ENCODE data around the gene SLC44A5.
"Not testable (repeated sequence)": the region's sequence is repeated elsewhere in the genome, so short reads cannot be mapped to it uniquely, and the experiment has no call there.

The SLC44A5 gene

DNA sequence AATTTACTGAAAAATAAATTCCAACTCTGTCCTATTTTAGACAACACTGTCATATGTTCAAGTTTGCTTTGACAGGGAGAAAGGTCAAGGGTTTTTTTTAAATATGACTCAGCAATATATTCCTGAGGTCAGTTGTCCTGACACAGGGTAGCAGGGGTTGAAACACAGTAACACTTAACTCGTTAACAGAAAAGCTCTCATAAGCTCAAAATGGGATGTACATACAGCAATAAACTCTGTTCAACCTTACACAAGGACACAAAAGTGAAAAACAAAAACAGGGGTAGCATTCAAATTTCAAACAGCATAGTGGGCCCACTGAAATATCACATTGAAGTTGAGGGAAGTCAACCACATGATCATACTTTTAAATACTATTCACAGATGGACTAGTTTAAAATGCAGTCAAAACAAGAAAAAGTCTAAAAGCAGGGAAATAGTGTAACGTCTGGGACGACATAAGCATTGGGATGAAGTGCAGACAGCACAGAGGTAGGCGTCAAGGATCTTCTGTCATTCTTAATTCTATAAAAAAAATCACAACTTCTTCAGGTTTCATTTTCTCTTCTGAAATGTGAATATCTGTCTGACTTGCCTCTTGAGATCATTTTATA is 89.9 kb downstream of the SLC44A5 start:
- no peak for DNase-seq (ENCODE audit: low spot score)

DNA sequence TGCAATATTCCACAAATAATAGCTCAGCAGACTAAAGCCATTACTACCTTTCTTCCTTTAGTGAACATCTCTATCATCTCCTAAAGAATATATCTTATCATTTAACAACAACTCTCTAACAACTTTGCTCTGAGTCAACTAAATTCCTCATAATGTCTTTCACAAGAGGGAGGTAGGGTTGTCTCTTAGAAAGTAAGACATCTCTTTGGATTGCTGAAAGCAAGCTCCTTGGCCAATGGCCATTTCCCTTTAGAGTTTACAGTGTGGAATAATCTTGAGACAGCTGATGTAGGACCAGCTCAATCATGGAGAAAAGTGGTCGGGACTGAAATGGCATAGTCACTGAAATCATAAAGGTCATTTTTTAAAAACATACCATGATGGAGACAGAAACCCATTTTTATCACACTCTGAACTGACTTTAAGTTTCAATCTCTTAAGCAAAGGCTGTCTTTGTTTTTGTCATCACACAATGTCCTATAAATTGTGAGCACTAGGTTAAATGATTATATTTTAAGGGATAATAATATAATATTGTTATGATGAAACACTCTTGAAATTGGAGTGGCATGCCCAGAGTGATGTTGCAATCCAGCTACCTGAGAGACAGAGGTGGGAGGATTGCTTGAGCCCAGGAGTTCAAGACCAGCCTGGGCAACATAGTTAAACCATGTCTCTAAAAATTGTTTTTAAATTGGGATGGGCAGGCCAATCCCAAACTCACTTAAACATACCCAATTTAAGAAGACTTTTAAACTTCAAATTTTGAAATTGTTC is 91.1 kb downstream of the SLC44A5 start:
- no peak for DNase-seq (ENCODE audit: low spot score)

DNA sequence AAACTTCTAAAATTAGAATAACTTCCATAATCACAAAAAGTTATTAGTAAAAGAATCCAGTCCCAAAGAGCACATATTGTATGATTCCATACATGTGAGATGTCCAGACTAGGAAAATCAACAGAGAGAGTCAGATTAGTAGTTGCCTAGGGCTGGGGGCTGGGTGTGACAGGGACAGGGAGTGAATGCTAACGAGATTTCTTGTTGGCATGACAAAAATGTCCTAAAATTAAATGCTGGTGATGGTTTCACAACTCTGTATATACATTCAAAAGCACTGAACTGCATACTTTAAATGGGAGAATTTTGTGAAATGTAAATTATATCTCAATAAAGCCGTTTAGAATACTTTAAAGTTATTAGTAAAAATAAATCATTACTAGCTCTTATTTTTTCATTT is 92.2 kb downstream of the SLC44A5 start:
- no peak for DNase-seq (ENCODE audit: low spot score)

DNA sequence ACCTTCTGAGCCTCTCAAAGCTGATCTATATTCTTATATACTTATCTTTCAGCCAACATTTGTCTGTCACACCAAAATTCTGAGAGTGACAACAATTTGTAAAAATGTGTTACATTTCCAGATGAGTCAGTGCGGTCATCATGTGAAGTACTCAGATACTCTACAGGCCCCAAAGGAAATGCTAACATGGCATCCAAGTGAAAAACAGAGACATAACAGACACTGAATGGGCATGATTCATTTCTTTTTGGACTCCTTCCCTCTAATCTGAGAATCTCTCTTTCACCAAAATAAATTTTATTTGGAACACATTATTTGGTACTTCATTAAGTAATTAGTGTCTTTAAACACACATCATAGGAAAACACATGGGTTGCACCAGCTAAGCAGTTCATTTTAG is 96.6 kb downstream of the SLC44A5 start:
- DNase-seq (ENCODE audit: low spot score), result no peak

DNA sequence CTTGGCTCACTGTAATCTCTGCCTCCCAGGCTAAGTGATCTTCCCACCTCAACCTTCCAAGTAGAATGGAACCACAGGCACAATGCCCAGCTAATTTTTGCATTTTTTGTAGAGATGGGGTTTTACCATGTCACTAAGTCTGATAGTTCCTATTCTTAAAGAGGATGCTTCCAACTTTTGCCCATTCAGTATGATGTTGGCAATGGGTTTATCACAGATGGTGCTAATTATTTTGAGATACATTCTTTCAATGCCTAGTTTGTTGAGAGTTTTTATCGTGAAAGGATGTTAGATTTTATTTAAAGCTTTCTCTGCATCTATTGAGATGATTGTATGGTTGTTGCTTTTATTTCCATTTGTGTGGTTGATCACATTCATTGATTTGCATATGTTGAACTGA is 103.9 kb downstream of the SLC44A5 start:
- no peak for DNase-seq (ENCODE audit: low spot score)

DNA sequence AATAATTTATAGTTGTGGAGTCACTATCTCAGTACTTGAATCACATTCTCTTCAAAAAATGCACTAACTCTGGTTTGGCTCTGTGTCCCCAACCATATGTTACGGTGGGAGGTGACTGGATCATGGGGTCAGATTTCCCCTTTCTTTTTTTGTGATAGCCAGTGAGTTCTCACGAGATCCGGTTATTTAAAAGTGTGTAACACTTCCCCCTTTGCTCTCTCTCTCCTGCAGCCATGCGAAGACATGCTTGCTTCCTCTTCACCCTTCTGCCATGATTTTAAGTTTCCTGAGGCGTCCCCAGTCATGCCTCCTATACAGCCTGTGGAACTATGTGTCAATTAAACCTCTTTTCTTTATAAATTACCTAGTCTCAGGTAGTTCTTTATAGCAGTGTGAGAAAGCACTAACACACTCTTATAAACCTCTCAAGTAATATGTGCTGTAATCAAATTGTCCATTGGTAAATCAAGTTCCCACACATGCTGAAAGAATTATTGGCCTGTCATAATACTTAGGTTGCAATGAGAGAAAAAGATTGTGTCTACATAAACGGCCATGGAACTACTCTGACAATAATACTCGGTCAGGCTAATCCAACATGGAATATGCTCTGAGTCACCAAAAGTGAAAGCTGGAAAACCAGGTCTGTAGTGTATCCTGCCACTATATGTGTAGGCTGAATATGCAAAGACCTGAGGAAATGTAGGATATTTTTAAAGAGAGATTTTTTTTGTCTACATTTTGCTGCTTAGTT is 107.5 kb downstream of the SLC44A5 start:
- DNase-seq (ENCODE audit: low spot score), result no peak

DNA sequence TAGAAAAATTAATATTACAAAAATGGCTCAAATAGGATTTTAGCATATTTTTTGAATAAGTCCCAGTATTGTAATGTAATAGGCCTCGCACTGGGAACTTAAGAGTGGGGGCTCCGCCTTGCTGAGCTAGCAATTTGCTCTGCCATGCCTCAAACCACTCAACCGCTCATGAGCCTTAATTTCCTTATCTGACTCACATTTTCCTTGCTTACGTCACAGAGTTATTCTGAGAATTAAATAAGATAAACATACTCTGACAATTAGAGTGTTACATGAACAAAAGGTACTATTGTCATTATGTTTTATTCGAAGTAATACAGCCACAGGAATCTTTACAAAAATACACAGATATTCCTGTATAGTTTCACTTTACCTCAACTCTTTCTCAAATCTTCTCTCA is 108.1 kb downstream of the SLC44A5 start:
- no peak for DNase-seq (ENCODE audit: low spot score)

DNA sequence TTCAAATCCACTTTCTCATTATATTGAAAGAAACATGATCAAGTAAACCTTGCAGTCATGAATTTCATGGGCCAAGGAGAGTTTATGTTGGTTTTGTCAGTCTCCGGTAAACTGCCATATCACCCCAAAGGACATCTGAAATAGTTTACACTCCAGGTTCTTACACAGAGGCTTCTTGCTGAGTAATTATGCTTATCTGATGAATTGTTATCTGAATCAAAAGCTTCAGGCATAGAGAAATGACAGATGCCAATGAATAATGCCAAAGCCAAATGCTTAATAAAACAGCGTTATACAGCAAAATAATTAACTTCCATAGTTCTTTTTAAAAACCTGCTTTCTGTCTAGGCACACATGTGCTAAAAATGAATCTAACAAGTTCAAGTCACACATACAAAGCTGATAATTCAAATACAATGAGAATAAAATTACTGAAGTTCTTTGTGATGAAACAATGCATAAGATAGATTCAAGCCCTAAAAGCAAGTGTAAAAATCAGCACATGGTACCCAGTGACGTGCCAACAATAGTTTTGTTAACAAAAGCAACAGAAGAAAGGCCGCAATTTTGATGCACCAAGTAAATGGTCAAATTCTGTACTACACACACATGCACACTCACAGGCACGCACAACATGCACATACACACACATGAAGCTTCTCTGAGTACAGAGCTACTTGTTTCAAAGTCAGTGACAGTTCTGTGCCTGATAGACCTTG is 109.2 kb downstream of the SLC44A5 start:
- DNase-seq (ENCODE audit: low spot score), result no peak

DNA sequence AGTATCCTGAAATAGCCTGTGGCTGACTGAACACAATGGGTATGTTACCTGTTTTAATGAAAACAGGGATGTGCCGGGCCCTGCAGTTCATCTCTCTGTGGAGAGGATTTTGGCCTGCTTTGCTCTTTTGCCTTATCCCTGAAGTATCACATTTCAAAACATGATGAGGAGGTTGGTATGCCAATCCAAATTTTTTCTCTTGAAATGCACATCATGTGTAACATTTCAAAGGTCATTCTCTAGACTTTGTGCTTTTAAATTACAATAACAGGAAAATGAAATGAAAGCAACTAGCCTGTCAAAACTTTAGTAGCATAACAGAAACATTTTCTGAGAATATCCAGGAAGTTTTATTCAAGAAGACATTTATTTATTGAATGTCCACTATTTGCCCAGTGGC is 118.9 kb downstream of the SLC44A5 start:
- DNase-seq (ENCODE audit: low spot score), result no peak

DNA sequence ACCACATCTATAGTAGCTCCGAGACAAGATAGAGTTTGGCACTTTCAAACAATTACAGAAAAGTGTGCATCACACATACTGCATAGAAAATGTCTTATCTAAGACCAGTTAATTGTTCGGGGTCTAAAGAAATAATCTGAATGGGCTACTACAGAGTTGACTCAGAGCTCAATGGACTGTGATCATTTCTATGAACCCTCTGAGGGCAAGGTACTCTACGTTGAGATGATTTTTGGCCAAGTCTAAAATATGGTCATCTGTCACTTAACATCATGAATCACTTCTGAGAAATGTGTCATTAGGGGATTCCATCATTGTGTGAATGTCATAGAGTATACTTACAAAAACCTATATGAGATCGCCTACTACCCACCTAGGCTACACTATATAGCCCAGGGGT is 123.5 kb downstream of the SLC44A5 start:
- no peak for DNase-seq (ENCODE audit: low spot score)

DNA sequence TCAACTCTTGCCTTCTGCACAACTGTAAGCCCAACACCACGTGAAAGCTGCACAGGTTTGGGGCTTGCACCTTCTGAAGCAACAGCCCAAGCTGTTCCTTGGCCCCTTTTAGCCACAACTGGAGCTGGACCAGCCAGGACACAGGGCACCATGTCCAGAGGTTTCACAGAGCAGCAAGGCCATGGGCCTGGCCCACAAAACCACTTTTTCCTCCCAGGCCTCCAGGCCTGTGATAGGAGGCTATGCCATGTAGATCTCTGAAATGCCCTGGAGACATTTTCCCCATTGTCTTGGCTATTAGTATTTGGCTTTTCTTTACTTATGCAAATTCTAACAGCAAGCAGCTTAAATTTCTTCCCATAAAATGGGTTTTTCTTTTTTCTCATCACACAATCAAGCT is 126.1 kb downstream of the SLC44A5 start:
- DNase-seq (ENCODE audit: low spot score), result no peak

DNA sequence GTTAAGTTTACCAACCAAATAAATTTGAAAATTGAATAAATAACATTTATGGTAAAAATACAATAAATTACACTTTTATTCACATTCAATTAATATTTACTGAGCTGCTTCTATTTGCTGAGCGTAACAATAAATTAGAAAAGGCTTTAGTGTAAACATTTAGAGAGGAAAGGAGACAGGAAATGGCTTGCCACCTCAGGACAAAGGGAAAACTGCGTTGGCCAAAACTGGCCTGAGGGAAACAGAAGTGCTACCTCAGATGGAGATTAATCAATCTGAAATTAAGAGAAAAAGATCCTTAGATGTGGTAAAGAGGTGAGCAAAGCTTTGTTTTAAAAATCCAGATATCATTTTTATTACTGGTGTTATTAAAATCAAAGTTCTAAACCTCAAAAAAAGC is 128.0 kb downstream of the SLC44A5 start:
- no peak for DNase-seq (ENCODE audit: low spot score)

DNA sequence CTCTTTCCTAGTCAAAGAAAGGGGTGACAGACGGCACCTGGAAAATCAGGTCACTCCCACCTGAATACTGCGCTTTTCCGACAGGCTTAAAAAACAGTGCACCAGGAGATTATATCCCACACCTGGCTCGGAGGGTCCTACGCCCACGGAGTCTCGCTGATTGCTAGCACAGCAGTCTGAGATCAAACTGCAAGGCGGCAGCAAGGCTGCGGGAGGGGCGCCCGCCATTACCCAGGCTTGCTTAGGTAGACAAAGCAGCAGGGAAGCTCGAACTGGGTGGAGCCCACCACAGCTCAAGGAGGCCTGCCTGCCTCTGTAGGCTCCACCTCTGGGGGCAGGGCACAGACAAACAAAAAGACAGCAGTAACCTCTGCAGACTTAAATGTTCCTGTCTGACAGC is 134.4 kb downstream of the SLC44A5 start:
- DNase-seq (ENCODE audit: low spot score), result not testable (repeated sequence)

DNA sequence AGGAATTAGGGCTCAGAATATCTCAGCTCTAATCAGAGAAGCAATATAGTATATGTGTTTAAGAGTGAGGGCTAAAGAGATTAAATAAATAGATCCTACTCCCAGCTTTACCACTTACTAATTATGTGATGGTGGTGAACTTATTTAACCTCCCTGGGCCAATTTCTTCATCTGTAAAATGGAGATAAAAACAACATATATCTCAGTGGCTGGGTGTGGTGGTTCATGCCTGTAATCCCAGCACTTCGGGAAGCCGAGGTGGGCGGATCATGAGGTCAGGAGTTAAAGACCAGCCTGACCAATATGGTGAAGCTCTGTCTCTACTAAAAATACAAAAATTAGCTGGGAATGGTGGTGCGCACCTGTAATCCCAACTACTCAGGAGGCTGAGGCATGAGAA is 135.2 kb downstream of the SLC44A5 start:
- no peak for DNase-seq (ENCODE audit: low spot score)

DNA sequence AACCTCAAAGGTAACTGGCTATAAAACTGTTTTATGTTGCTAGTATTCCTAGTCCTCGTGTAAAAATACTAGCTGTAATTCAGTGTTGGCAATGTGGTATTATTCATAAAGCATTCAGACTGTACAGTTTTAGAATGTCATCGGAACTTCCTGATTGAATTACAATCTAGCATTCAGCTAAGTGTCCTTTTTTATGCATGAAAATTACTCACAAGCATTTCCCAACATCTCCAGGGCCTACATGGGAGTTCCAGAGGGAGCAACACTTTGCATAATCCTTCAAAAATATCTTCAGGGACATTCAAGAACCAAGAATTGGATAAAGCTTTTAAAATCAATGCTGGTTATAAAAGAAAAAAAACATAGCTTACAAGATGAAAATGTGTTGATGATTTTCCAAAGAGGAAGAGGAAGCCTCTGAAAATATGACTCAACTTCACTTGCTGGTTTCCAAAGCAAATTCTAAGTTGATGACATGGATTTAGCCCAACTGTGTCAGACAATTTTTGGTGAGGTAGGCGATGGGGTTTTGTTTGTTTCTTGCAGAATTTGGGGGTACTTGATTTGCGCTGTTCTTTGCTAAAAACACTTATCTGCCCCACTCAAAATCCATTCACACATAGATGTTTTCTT is 137.8 kb downstream of the SLC44A5 start:
- DNase-seq (ENCODE audit: low spot score), result no peak

DNA sequence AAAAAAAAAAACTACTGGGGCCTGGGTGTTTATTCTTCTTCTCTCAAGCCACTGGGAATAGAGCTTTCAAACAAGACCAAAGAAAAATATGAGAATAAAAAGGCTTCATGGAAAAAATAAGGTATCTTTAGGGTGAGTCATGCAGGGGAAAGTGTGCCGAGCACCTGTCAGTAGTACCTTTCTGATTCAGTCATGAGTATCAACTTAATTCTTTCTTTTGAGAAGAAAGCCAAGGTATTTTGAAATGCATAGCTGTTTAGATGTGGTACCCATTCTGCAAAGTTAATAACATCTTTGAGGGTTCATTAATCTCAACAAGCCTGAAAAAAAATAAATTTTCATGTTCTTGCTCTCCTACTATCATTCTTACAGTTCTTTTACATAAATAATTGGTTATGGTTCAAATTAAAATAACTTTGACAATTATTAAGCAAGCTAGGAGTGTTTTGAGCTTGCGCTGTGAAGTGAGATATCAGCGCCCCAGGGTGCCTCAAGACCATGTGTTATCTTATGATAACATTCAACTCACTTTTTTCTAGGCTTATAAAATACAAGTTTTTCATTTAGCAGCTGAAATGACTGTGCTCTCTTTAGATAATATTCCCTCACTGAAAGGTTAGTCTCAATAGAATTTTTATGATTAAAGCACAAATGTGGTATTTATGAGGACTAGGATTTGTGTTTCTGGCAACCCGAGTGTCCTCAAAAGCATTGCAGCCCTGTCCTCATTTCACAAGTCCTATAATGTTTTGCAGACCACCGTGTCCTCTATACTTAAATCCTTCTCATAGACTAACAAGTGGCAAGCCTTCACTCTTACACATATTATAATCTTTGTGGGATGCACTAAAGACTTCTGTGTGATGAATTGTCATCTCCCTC is 138.6 kb downstream of the SLC44A5 start:
- DNase-seq (ENCODE audit: low spot score), result no peak

DNA sequence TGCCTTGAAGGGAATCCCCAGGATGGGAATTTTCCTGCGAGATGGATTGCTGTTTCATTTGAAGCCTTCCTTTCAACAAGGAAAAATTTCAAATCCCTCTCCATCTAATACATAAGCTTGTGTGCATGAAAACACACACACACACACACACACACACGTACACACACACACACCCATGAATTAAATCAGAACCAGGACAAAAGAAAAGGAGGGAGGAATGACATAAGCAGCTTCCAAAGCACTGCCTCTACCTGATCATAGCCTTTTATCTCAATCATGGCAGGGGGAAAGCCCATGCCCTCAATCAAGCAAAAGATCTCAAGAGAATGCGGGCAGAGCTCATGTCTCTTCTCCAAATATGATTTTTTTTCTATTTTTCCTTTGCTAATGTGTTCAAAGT is 139.7 kb downstream of the SLC44A5 start:
- DNase-seq (ENCODE audit: low spot score), result no peak

DNA sequence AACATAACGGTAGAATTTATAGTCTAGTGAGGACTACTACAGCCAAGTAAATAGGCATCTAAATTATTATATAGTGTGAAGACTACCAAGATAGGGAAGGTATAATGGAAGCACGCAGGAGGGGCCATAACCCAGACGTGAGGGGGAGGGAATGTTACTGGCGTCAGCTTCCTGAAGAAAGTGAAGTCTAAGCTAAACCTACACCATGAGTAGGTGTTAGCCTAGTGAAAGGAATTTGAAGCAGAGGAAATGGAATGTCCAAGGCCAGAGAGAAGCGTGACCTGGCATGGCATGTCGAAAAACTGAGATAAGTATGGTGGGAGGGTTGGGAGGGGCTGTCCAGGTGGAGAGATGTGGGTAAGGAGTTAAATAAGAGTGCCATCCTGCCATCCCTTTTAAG is 140.5 kb downstream of the SLC44A5 start:
- DNase-seq (ENCODE audit: low spot score), result no peak

DNA sequence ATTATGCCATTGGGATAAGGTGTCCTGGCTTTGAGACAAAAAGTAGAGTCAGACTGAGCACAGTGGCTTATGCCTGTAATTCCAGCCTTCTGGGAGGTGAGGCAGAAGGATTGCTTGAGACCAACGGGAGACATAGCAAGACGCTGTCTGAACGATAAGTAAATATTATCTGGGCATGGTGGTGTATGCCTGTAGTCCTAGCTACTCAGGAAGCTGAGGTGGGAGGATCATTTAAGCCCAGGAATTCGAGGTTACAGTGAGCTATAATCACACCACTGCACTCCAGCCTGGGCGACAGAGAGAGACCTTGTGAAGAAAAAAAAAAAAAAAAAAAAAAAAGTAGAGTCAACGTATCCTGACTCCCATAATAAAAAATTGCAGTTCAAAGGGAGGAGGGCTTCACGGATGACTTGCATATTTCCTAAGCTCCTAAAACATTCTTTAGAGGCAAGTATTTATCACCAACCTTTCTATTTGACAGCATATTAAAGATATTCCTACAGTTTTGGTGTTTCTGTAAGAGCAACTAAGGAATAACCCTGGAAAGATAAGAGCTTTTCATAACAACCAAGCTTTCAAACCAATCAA is 141.2 kb downstream of the SLC44A5 start:
- DNase-seq (ENCODE audit: low spot score), result no peak

DNA sequence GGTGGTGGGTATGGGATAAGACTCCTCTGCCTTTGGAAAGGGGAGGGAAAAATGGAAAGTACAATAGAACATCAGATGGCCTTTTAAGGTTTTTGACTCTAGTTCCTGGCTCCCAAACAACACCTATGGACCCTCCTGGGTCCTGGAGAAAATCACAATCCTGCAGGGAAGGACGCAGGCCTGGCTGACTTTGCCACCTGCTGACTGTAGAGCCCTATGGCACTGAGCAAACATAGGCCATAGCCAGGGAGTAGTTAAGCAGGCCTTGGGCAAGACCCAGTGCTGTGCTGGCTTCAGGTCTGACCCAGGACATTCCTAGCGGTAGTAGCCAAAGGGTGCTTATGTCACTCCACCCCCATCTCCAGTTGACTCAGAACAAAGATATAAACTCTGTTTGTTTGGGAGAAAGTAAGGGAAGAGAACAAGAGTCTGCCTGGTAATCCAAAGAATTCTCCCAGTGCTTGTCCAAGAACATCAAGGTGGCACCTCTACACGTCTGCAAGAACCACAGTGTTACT is 149.0 kb downstream of the SLC44A5 start:
- no peak for DNase-seq (ENCODE audit: low spot score)
